GM12878 (cell line): ENCODE measurements around the gene LMAN1L. TPM values are rescaled to one million over a fixed set of nuclear protein-coding genes. Genes with fewer than 3 reads are reported as not detected.

Experiments used
- ATAC-seq: fragments of 200-7000 bp; cut with Tn5 transposase; 3 replicates; pipeline ENCODE4 v1.9.1; 2020; ENCODE audit warnings: mild to moderate bottlenecking, moderate library complexity
- BruUV-seq: library from RNA; stranded (reverse); fragments of 400-500 nt; replicated peaks from 2 replicates; lab custom pipeline; 2021; lab: Mats Ljungman, UMichigan
- CTCF ChIA-PET: fragments of 300-600 bp; sonication (Branson Sonifier 250); formaldehyde crosslinking; extraction: SDS; loops from one replicate; lab custom pipeline; 2021; ENCODE audit warnings: inconsistent platforms; lab: Yijun Ruan, JAX
- POLR2A ChIA-PET: fragments of 350-600 bp; formaldehyde crosslinking; extraction: SDS; loops from one replicate; lab custom pipeline; 2021; ENCODE audit warnings: inconsistent platforms; lab: Charles Lee
- RAD21 ChIA-PET: fragments of 300-600 bp; sonication (Branson Sonifier 250); formaldehyde crosslinking; loops from one replicate; lab custom pipeline; 2023; ENCODE audit warnings: antibody characterized with exemption; ENCODE audit not compliant: unreplicated experiment; lab: Charles Lee
- SMC1A ChIA-PET: fragments of 300-600 bp; sonication (Branson Sonifier 250); formaldehyde crosslinking; loops from one replicate; lab custom pipeline; 2023; ENCODE audit not compliant: unreplicated experiment, uncharacterized antibody; lab: Charles Lee
- DNase-seq: peaks from one replicate; pipeline ENCODE4 v3.0.0-alpha.2; 2011; ENCODE audit warnings: low read depth, low spot score
- FAIRE-seq: peaks from 3 replicates; lab custom pipeline; 2011; peaks lifted over from hg19 to GRCh38; lab: Jason Lieb, UNC
- H2AFZ ChIP-seq: 2 replicates; pipeline ENCODE4 v1.6.0; 2011; ENCODE audit warnings: low read depth, low read length, control low read depth; ENCODE audit not compliant: control insufficient read depth
- H3K27ac ChIP-seq: 2 replicates; pipeline ENCODE4 v1.5.1; 2011; ENCODE audit warnings: control low read depth; ENCODE audit not compliant: control insufficient read depth, insufficient read depth
- H3K27me3 ChIP-seq, 2 experiments: replicated peaks in 1 of 2; 2 replicates each; pipeline versions ENCODE4 v1.6.0 to v1.6.1; 2011; ENCODE audit warnings: low read length in 1 of 2; ENCODE audit not compliant: control insufficient read depth in 2 of 2, insufficient read depth in 2 of 2
- H3K36me3 ChIP-seq, 2 experiments: 2 replicates each; pipeline ENCODE4 v1.5.1; 2011; ENCODE audit warnings: low read length in 1 of 2; ENCODE audit not compliant: control insufficient read depth in 2 of 2, insufficient read depth in 2 of 2
- H3K4me1 ChIP-seq: 2 replicates; pipeline ENCODE4 v1.6.1; 2011; ENCODE audit warnings: mild to moderate bottlenecking, low read length, moderate library complexity, mixed read lengths; ENCODE audit not compliant: control insufficient read depth, insufficient read depth
- H3K4me2 ChIP-seq: 2 replicates; pipeline ENCODE4 v1.6.0; 2011; ENCODE audit warnings: control low read depth; ENCODE audit not compliant: control insufficient read depth, insufficient read depth
- H3K4me3 ChIP-seq: fragments of 200-600 bp; sonication (generic); 2 replicates; pipeline ENCODE4 v1.5.1; 2016
- H3K79me2 ChIP-seq: 2 replicates; pipeline ENCODE4 v1.6.0; 2011; ENCODE audit warnings: low read length; ENCODE audit not compliant: control insufficient read depth, insufficient read depth
- H3K9ac ChIP-seq: 2 replicates; pipeline ENCODE4 v1.8.0; 2011; ENCODE audit warnings: low read length, control low read depth, mixed read lengths; ENCODE audit not compliant: control insufficient read depth, insufficient read depth
- H3K9me3 ChIP-seq: replicated peaks from 3 replicates; pipeline ENCODE4 v1.5.1; 2011; ENCODE audit warnings: mild to moderate bottlenecking, low read length; ENCODE audit not compliant: control insufficient read depth, insufficient read depth
- H4K20me1 ChIP-seq: 2 replicates; pipeline ENCODE4 v1.6.0; 2011; ENCODE audit not compliant: control insufficient read depth, insufficient read depth
- ASH2L ChIP-seq: fragments of 300-600, 200-600 bp; sonication (generic); IDR thresholded peaks from 2 replicates; pipeline ENCODE4 v1.6.1; 2017; ENCODE audit warnings: low read depth, mild to moderate bottlenecking, borderline replicate concordance
- BCL11A ChIP-seq: IDR thresholded peaks from 2 replicates; pipeline ENCODE4 v1.6.1; 2011; ENCODE audit warnings: low read depth, low read length
- BMI1 ChIP-seq: fragments of 450-650 bp; IDR thresholded peaks from 2 replicates; pipeline ENCODE4 v1.6.1; 2016; ENCODE audit warnings: mild to moderate bottlenecking, moderate library complexity, borderline replicate concordance
- CBFB ChIP-seq: IDR thresholded peaks from 2 replicates; pipeline ENCODE4 v1.6.1; 2016; ENCODE audit warnings: antibody characterized with exemption, low read depth
- GATAD2B ChIP-seq: fragments of 450-650 bp; conservative IDR thresholded peaks from 2 replicates; pipeline ENCODE4 v1.6.1; 2017; ENCODE audit warnings: low read depth, mild to moderate bottlenecking, moderate library complexity
- IRF4 ChIP-seq: IDR thresholded peaks from 2 replicates; pipeline ENCODE4 v1.6.1; 2011; ENCODE audit warnings: low read depth, low read length
- KAT2A ChIP-seq: conservative IDR thresholded peaks from 2 replicates; pipeline ENCODE4 v1.6.1; 2011; ENCODE audit warnings: low read depth, low read length; ENCODE audit not compliant: control insufficient read depth
- KLF5 ChIP-seq: fragments of 450-650 bp; IDR thresholded peaks from 2 replicates; pipeline ENCODE4 v1.6.1; 2014; ENCODE audit warnings: mild to moderate bottlenecking; ENCODE audit not compliant: partially characterized antibody
- MTA2 ChIP-seq: fragments of 450-650 bp; IDR thresholded peaks from 2 replicates; pipeline ENCODE4 v1.6.1; 2016; ENCODE audit warnings: low read depth, mild to moderate bottlenecking, moderate library complexity
- NR2F1 ChIP-seq: fragments of 450-650 bp; conservative IDR thresholded peaks from 2 replicates; pipeline ENCODE4 v1.6.1; 2017; ENCODE audit warnings: mild to moderate bottlenecking
- TBL1XR1 ChIP-seq: IDR thresholded peaks from 2 replicates; pipeline ENCODE4 v1.6.1; 2012; ENCODE audit warnings: low read depth, low read length, improper control_type of control experiment
- ZBED1 ChIP-seq: IDR thresholded peaks from 2 replicates; pipeline ENCODE4 v1.6.1; 2016; ENCODE audit warnings: borderline replicate concordance
- WGBS: methylation state at CpG from one replicate; pipeline ENCODE4 v1.1.6; 2016; ENCODE audit warnings: low lambda C conversion rate; ENCODE audit not compliant: insufficient replicate concordance, insufficient coverage; ENCODE audit errors: missing lambda C conversion rate; 5-methylcytosine and 5-hydroxymethylcytosine counted together
- in situ Hi-C: fragments of 300-500 bp; cut with MboI; formaldehyde crosslinking; loops from 9 replicates; pipeline ENCODE4 v1.14.3; 2018; ENCODE audit warnings: mixed read lengths
- intact Hi-C: fragments of 100-400 bp; cut with micrococcal nuclease; formaldehyde crosslinking; loops from one replicate; pipeline ENCODE4 v1.14.2; 2022; ENCODE audit not compliant: unreplicated experiment
- polyA plus RNA-seq, 11 experiments: library from polyadenylated mRNA; depleted of rRNA in 4 of 11; unstranded in 6 of 11; stranded (reverse) in 5 of 11; fragments of >200 nt; fragmentation: Nextera tagmentation in 4 of 11; fragmentation: Illumina TruSeq in 1 of 11; extraction: Ambion mirVana in 4 of 11; extraction: Trizol in 1 of 11; gene quantifications; 1 replicate in 1 of 11; 2 replicates in 10 of 11; pipeline versions ENCODE4 v1.2.1 to v1.2.3, GENCODE V29; 2011 to 2016; ENCODE audit warnings: inconsistent platforms in 2 of 11, missing spikeins in 2 of 11, low read depth in 1 of 11
- total RNA-seq, 4 experiments: library from RNA; depleted of rRNA in 3 of 4; stranded (reverse); fragments of >200 nt in 3 of 4; fragmentation: Illumina TruSeq in 1 of 4; extraction: Trizol in 1 of 4; gene quantifications; 2 replicates each; pipeline versions ENCODE4 v1.2.1 to v1.2.3, GENCODE V29; 2013 to 2021
- TF ChIP-seq, protein P1 (sequence below): fragments of 450-650 bp; IDR thresholded peaks from 2 replicates; pipeline ENCODE4 v1.6.1; 2016; ENCODE audit warnings: mild to moderate bottlenecking
- TF ChIP-seq, protein P2 (sequence below): fragments of 450-650 bp; IDR thresholded peaks from 2 replicates; pipeline ENCODE4 v1.6.1; 2018; ENCODE audit warnings: borderline replicate concordance, mild to moderate bottlenecking; ENCODE audit not compliant: partially characterized antibody
- TF ChIP-seq, protein P3 (sequence below): fragments of 450-650 bp; IDR thresholded peaks from 2 replicates; pipeline ENCODE4 v1.6.1; 2017; ENCODE audit warnings: borderline replicate concordance
- TF ChIP-seq, protein P4 (sequence below): IDR thresholded peaks from 2 replicates; pipeline ENCODE4 v1.6.1; 2012; ENCODE audit warnings: low read depth, low read length, improper control_type of control experiment

LMAN1L gene
- total and polyA plus RNA-seq, 10 of the 15 experiments (the other 5 are each of a cell fraction or from before 2014, with no cell fraction given), result not detected

DNA sequence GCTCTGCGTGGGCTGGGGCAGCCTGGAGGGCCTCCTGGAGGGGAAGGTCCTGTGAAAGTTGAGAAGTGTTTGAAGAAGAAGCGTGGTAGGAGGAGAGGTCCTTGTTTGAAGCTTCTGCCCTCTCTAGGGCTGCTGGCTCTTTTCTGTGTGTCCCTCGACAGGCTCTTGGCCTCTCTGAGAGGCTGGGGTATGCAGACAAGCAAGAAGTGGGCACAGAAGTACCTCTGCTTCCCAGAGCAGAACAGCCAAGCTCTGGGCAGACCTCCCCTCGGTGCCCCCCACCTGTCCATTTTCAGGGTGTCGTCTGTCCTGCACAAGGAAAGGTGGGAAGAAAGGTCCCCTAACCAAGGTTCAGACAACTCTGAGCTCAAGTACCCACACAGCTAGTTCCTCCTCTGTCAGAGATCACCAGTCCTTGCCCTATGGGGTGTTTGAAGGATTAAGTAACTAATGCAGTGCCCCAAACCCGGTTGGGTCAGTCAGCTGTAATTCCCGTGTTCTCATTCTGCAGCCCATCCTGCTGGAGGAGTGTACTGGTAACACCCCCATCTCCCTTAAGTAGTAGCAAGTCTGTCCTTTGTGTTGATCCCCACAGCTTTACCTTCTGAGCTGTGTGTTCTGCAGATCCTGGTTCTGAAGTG is 24.5 kb upstream of the LMAN1L start (continued):
- TF ChIP-seq, protein P1, sequence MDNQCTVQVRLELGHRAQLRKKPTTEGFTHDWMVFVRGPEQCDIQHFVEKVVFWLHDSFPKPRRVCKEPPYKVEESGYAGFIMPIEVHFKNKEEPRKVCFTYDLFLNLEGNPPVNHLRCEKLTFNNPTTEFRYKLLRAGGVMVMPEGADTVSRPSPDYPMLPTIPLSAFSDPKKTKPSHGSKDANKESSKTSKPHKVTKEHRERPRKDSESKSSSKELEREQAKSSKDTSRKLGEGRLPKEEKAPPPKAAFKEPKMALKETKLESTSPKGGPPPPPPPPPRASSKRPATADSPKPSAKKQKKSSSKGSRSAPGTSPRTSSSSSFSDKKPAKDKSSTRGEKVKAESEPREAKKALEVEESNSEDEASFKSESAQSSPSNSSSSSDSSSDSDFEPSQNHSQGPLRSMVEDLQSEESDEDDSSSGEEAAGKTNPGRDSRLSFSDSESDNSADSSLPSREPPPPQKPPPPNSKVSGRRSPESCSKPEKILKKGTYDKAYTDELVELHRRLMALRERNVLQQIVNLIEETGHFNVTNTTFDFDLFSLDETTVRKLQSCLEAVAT, result peak; percentile 85; the same call in 1 of the 2 replicates
- TF ChIP-seq BMI1 (peak; percentile 15; the same call in 1 of the 2 replicates), KAT2A (no peak), MTA2 (no peak)
- TF ChIP-seq, all 136 proteins: peak for 9

DNA sequence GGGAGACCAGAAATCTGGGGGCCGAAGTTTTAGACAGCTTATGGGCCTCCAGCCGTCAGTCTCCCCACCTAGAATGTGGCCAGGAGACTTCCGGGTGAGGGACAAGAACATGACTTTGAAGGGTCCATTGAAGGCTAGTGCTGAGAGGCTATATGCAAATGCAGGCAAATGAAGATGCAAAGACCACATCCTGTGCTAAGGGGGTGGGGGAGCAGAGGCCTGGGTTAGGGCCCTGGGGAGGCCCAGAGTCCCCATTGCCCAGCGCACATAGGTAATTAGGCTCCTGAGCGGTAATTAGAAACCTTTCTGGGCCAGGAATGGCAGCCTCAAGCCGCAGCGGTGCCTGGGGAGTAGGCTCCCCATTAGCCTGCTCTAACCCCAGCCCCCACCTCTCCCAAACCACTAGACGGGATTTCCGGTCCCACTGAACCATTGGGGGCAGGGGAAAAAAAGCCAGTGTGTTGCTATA is 23.9 kb upstream of the LMAN1L start:
- CTCF ChIA-PET, result interaction anchor here (0.7 to 25.9 kb wide), 10 partner anchors 9 to 404 kb away, joined by 3 to 1288 read pairs (median 4); partner anchors contain the start of genes CSK and FAM219B
- WGBS, result 1% methylated on average over 9 of the region's 9 CpGs
- peak overlapping the region; percentile 82 for H3K9ac ChIP-seq
- H3K4me3 ChIP-seq, result peak overlapping the region; percentile 77
- no peaks in the 10 kb centered on the region for H4K20me1 ChIP-seq
- peak overlapping the region; percentile 96 for H3K27ac ChIP-seq
- in situ Hi-C loops, result no loop called here
- intact Hi-C loops, result loop anchor here (1.0 to 5.0 kb wide), 3 partner anchors 12 to 318 kb away; partner anchors contain the start of gene ARID3B
- peaks cover 93% of the 10 kb centered on the region for H3K79me2 ChIP-seq
- DNase-seq (peak; percentile 92), ATAC-seq (peak; percentile 58), FAIRE-seq (no peak)
- H3K27me3 ChIP-seq, result no peaks in the 10 kb centered on the region
- RAD21 ChIA-PET, result interaction anchor here (0.9 to 25.2 kb wide), 13 partner anchors 1 to 663 kb away, joined by 3 to 1186 read pairs (median 4); partner anchors contain the start of genes ARID3B, COX5A, CSK and SIN3A
- no TSS peak for BruUV-seq
- peaks cover 68% of the 10 kb centered on the region for H3K4me1 ChIP-seq
- peak overlapping the region; percentile 67 for H3K4me2 ChIP-seq
- SMC1A ChIA-PET, result interaction anchor here (1.2 to 15.7 kb wide), 9 partner anchors 9 to 404 kb away, joined by 3 to 811 read pairs (median 9); partner anchors contain the start of gene CSK
- H3K36me3 ChIP-seq, result peaks cover 6 to 12% of the 10 kb centered on the region in 2 experiments; a peak in 3 of 4 replicates
- H3K9me3 ChIP-seq, result no peaks in the 10 kb centered on the region
- POLR2A ChIA-PET, result interaction anchor here (0.6 to 14.2 kb wide), 11 partner anchors 9 to 404 kb away, joined by 3 to 602 read pairs (median 7); partner anchors contain the start of genes CSK and FAM219B
- no peak overlapping the region for H2AFZ ChIP-seq
- TF ChIP-seq TBL1XR1 (peak; percentile 93), IRF4 (no peak), ASH2L (no peak; the same call in 1 of the 2 replicates), KLF5 (no peak), ZBED1 (peak; percentile 91; the same call in 1 of the 2 replicates), KAT2A (no peak), CBFB (peak; percentile 74), NR2F1 (peak; percentile 98), BCL11A (peak; percentile 98), GATAD2B (peak; percentile 83)
- TF ChIP-seq, protein P2, sequence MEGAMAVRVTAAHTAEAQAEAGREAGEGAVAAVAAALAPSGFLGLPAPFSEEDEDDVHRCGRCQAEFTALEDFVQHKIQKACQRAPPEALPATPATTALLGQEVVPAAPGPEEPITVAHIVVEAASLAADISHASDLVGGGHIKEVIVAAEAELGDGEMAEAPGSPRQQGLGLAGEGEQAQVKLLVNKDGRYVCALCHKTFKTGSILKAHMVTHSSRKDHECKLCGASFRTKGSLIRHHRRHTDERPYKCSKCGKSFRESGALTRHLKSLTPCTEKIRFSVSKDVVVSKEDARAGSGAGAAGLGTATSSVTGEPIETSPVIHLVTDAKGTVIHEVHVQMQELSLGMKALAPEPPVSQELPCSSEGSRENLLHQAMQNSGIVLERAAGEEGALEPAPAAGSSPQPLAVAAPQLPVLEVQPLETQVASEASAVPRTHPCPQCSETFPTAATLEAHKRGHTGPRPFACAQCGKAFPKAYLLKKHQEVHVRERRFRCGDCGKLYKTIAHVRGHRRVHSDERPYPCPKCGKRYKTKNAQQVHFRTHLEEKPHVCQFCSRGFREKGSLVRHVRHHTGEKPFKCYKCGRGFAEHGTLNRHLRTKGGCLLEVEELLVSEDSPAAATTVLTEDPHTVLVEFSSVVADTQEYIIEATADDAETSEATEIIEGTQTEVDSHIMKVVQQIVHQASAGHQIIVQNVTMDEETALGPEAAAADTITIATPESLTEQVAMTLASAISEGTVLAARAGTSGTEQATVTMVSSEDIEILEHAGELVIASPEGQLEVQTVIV, result peak; percentile 60
- TF ChIP-seq, protein P3, sequence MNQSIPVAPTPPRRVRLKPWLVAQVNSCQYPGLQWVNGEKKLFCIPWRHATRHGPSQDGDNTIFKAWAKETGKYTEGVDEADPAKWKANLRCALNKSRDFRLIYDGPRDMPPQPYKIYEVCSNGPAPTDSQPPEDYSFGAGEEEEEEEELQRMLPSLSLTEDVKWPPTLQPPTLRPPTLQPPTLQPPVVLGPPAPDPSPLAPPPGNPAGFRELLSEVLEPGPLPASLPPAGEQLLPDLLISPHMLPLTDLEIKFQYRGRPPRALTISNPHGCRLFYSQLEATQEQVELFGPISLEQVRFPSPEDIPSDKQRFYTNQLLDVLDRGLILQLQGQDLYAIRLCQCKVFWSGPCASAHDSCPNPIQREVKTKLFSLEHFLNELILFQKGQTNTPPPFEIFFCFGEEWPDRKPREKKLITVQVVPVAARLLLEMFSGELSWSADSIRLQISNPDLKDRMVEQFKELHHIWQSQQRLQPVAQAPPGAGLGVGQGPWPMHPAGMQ, result no peak
- TF ChIP-seq, protein P4, sequence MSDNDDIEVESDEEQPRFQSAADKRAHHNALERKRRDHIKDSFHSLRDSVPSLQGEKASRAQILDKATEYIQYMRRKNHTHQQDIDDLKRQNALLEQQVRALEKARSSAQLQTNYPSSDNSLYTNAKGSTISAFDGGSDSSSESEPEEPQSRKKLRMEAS, result peak; percentile 30; the same call in 1 of the 2 replicates
